Activated CD4-positive, alpha-beta T cell treated with anti-CD3 and anti-CD28 coated beads for 36 hours (primary cell): ENCODE data around the gene MGAT4C. TPM values are rescaled to one million over a fixed set of nuclear protein-coding genes. Genes with fewer than 3 reads are reported as not detected.

Experiments used
- ATAC-seq: fragments of 200-7000 bp; cut with Tn5 transposase; one replicate; pipeline ENCODE4 v1.10.0; 2021; ENCODE audit warnings: mild to moderate bottlenecking, moderate library complexity
- CTCF ChIA-PET: fragments of 350-600 bp; sonication (Branson Sonifier 250); formaldehyde crosslinking; loops from one replicate; lab custom pipeline; 2021; ENCODE audit warnings: antibody characterized with exemption; lab: Charles Lee
- POLR2A ChIA-PET: fragments of 350-600 bp; sonication (Branson Sonifier 250); formaldehyde crosslinking; loops from one replicate; lab custom pipeline; 2021; ENCODE audit warnings: antibody characterized with exemption, inconsistent platforms; lab: Charles Lee
- DNase-seq: peaks from one replicate; pipeline ENCODE4 v3.0.0-alpha.2; 2020
- H3K27ac Mint-ChIP-seq: one replicate; pipeline ENCODE4 v1.8.0; 2021; ENCODE audit warnings: mixed read lengths
- H3K27me3 Mint-ChIP-seq: one replicate; pipeline ENCODE4 v1.8.0; 2021; ENCODE audit warnings: mixed read lengths
- H3K36me3 Mint-ChIP-seq: one replicate; pipeline ENCODE4 v1.8.0; 2021; ENCODE audit warnings: low read depth, mixed read lengths
- H3K4me1 Mint-ChIP-seq: one replicate; pipeline ENCODE4 v1.8.0; 2021; ENCODE audit warnings: mixed read lengths
- H3K4me3 Mint-ChIP-seq: one replicate; pipeline ENCODE4 v1.8.0; 2021; ENCODE audit warnings: mild to moderate bottlenecking, moderate library complexity, mixed read lengths
- H3K9me3 Mint-ChIP-seq: one replicate; pipeline ENCODE4 v1.8.0; 2021; ENCODE audit warnings: low read depth, mixed read lengths
- intact Hi-C, 2 experiments: fragments of 100-400 bp; cut with DNase I in 1 of 2; cut with micrococcal nuclease in 1 of 2; formaldehyde crosslinking; loops; one replicate each; pipeline versions ENCODE4 v1.14.2 to v1.15.1; 2022 to 2024; cut with DNase I, micrococcal nuclease
- total RNA-seq, 2 experiments: library from RNA; stranded (reverse); gene quantifications; one replicate each; pipeline ENCODE4 v1.2.3, GENCODE V29; 2021

The MGAT4C gene
- total RNA-seq, 2 experiments from 2014 or later, result not detected

- Mint-ChIP-seq H3K27me3 (no peaks in the 10 kb centered on the region), H3K4me1 (no peaks in the 10 kb centered on the region), H3K4me3 (no peak overlapping the region), H3K27ac (no peak overlapping the region), H3K36me3 (peaks cover 1% of the 10 kb centered on the region), H3K9me3 (peaks cover 30% of the 10 kb centered on the region)
- DNase-seq (no peak), ATAC-seq (no peak)
- POLR2A ChIA-PET, result no interaction called here
- CTCF ChIA-PET, result no interaction called here
- intact Hi-C loops, result no loop called here
Observed at GRCh38 chr12:86042062-86042461, 214.1 kb downstream of the MGAT4C start.

DNA sequence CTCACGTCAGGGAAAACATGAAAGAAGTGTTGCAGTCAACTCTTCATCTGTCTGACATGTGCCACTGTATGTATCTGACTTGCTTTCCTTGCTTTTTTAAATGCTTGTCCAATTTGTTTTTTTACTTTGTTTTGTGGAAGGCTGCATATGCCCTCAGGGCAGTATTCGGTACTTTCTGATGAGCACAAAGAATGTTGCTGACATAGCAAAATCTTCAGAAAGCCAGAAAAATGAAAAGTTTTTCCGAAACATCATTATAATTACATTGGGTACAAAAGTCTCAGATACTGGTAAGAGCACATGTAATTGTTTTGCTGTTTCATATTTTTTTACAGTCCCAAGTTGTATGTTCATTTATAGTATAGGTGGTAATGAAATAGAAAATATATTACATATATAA is 237.8 kb downstream of the MGAT4C start:
- DNase-seq, result no peak
- Mint-ChIP-seq H3K27ac (no peak overlapping the region), H3K36me3 (no peaks in the 10 kb centered on the region), H3K4me1 (no peaks in the 10 kb centered on the region), H3K27me3 (no peaks in the 10 kb centered on the region), H3K9me3 (peaks cover 3% of the 10 kb centered on the region), H3K4me3 (no peak overlapping the region)
- ChIA-PET POLR2A (no interaction called here), CTCF (no interaction called here)
- intact Hi-C loops, result no loop called here
- ATAC-seq, result no peak

- no peak overlapping the region for H3K4me3 Mint-ChIP-seq
- peaks cover 1% of the 10 kb centered on the region for H3K9me3 Mint-ChIP-seq
Observed at GRCh38 chr12:86015026-86015425, 241.2 kb downstream of the MGAT4C start.

DNA sequence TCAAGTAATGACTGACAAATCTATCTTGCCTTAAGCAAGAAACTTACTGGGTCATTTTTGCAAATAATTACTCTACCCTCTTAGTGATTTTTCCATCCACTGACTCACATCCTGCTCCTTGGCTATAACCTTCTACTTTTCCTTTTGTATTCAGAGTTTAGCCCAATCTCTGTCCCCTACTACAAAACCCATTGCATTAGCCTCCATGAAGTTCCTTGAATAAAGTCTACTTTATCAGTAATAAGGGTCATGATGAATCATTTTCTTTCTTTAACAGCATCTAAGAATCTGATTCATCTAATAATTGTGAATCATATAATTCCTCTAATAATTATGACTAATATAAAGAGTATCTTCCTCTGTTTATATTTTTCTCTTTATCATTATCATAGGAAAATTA is 249.5 kb downstream of the MGAT4C start:
- intact Hi-C loops, result no loop called here
- ATAC-seq, result no peak
- no peaks in the 10 kb centered on the region for H3K27me3 Mint-ChIP-seq
- ChIA-PET POLR2A (no interaction called here), CTCF (no interaction called here)
- no peak overlapping the region for H3K27ac Mint-ChIP-seq
- no peaks in the 10 kb centered on the region for H3K4me1 Mint-ChIP-seq
- no peaks in the 10 kb centered on the region for H3K36me3 Mint-ChIP-seq
- no peak for DNase-seq
- H3K4me3 Mint-ChIP-seq, result no peak overlapping the region
- H3K9me3 Mint-ChIP-seq, result peaks cover 9% of the 10 kb centered on the region

More at GRCh38 chr12:86015026-86015425, 241.2 kb downstream of the MGAT4C start:
- ChIA-PET POLR2A (no interaction called here), CTCF (no interaction called here)
- no peaks in the 10 kb centered on the region for H3K27me3 Mint-ChIP-seq
- no peaks in the 10 kb centered on the region for H3K36me3 Mint-ChIP-seq
- ATAC-seq (no peak), DNase-seq (no peak)
- no peak overlapping the region for H3K27ac Mint-ChIP-seq
- intact Hi-C loops, result no loop called here
- H3K4me1 Mint-ChIP-seq, result no peaks in the 10 kb centered on the region

DNA sequence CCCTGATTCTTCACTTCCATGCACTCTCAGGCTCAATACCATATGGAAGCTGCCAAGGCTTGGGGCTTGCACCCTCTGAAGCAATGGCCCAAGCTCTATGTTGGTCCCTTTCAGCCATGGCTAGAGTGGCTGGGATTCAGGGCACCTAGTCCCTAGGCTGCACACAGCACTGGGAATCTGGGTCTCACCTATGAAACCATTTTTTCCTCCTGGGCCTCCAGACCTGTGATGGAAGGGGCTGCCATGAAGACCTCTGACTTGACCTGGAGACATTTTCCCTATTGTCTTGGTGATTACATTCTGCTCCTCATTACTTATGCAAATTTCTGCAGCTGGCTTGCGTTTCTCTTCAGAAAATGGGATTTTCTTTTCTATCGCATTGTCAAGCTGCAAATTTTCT is 258.1 kb downstream of the MGAT4C start:
- Mint-ChIP-seq H3K9me3 (peaks cover 31% of the 10 kb centered on the region), H3K27me3 (no peaks in the 10 kb centered on the region), H3K4me3 (no peak overlapping the region), H3K27ac (no peak overlapping the region), H3K36me3 (peaks cover 1% of the 10 kb centered on the region), H3K4me1 (no peaks in the 10 kb centered on the region)
- ATAC-seq (no peak), DNase-seq (no peak)
- intact Hi-C loops, result no loop called here
- POLR2A ChIA-PET, result no interaction called here
- CTCF ChIA-PET, result no interaction called here

DNA sequence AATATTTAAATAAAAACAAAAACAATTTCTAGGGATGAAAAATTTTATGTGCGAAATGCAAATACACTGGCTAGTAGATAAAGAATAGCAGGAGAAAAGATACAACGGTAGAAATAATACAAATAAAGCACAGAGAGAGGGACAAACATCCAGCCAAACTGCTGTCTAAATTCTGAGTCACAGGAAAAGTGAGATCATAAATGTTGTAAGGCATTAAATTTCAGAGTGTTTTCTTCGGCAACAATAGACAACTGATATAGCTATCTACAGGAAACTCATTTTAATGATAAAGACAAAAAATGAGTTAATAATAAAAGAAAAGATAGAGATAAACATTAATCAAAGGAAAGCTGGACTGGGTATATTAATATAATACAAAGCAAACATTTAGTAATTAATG is 259.9 kb downstream of the MGAT4C start:
- intact Hi-C loops, result no loop called here
- Mint-ChIP-seq H3K4me1 (no peaks in the 10 kb centered on the region), H3K27ac (no peak overlapping the region), H3K9me3 (peaks cover 35% of the 10 kb centered on the region), H3K36me3 (peaks cover 1% of the 10 kb centered on the region), H3K27me3 (no peaks in the 10 kb centered on the region), H3K4me3 (no peak overlapping the region)
- ATAC-seq (no peak), DNase-seq (no peak)
- CTCF ChIA-PET, result no interaction called here
- POLR2A ChIA-PET, result no interaction called here

GRCh38 chr12:85993746-85994145 is 262.4 kb downstream of the MGAT4C start:
- intact Hi-C loops, result no loop called here

GRCh38 chr12:85985996-85986395 is 270.2 kb downstream of the MGAT4C start:
- ChIA-PET CTCF (interaction anchor here (0.6 kb wide), 1 partner anchor 851 kb away, joined by 3 read pairs; no protein-coding TSS in a partner anchor), POLR2A (no interaction called here)
- Mint-ChIP-seq H3K4me3 (no peak overlapping the region), H3K27ac (no peak overlapping the region), H3K36me3 (no peaks in the 10 kb centered on the region), H3K27me3 (no peaks in the 10 kb centered on the region), H3K9me3 (peaks cover 2% of the 10 kb centered on the region), H3K4me1 (no peaks in the 10 kb centered on the region)
- ATAC-seq (no peak), DNase-seq (no peak)
- intact Hi-C loops, result no loop called here

More at GRCh38 chr12:85993746-85994145, 262.4 kb downstream of the MGAT4C start:
- Mint-ChIP-seq H3K27ac (no peak overlapping the region), H3K4me3 (no peak overlapping the region), H3K9me3 (peaks cover 31% of the 10 kb centered on the region), H3K4me1 (no peaks in the 10 kb centered on the region), H3K36me3 (peaks cover 1% of the 10 kb centered on the region), H3K27me3 (no peaks in the 10 kb centered on the region)
- DNase-seq, result no peak
- ChIA-PET POLR2A (no interaction called here), CTCF (no interaction called here)
- ATAC-seq, result no peak

DNA sequence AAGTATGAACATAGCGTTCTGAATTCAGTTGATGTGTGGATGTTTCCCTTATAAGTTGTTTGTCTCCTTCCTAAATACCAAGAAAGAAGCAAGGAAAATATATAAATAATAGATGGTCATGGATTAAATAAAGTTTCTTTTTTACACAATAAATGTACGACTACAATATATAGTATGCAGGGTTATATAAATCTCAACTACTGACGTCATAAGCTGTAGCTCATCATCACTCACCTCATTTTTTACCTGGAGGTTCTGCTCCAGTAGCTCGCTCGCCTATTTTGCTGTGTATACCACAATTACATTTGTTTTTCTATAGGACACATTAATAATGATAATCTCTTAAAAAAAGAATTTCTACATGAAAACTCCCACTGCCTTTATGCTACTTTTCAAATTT is 272.6 kb downstream of the MGAT4C start:
- intact Hi-C loops, result no loop called here
- Mint-ChIP-seq H3K4me1 (no peaks in the 10 kb centered on the region), H3K9me3 (no peaks in the 10 kb centered on the region), H3K4me3 (no peak overlapping the region), H3K36me3 (no peaks in the 10 kb centered on the region), H3K27me3 (no peaks in the 10 kb centered on the region), H3K27ac (no peak overlapping the region)
- ChIA-PET CTCF (no interaction called here), POLR2A (no interaction called here)
- no peak for DNase-seq
- no peak for ATAC-seq

DNA sequence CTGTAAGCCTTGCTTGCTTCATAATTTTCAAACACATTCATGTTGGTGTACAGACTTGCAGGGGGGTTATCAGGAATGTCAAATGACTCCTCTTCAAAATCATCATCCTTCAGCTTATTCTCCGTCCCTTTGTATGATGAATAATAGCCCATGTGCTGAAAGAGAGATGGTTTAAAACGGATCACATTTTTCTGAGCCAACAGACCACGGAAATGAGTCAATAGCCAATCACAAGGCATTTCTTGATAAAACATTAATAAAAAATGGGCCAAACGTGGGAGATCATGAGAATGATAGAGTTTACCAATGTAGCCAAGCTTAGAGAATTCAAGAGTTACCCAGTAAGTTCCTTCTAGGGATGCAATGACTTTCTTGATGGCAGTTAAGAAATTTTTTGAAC is 276.6 kb downstream of the MGAT4C start:
- ATAC-seq (no peak), DNase-seq (no peak)
- intact Hi-C loops, result no loop called here
- no peaks in the 10 kb centered on the region for H3K4me1 Mint-ChIP-seq
- H3K36me3 Mint-ChIP-seq, result no peaks in the 10 kb centered on the region
- H3K27me3 Mint-ChIP-seq, result no peaks in the 10 kb centered on the region
- H3K4me3 Mint-ChIP-seq, result no peak overlapping the region
- CTCF ChIA-PET, result no interaction called here
- H3K27ac Mint-ChIP-seq, result no peak overlapping the region
- H3K9me3 Mint-ChIP-seq, result no peaks in the 10 kb centered on the region
- POLR2A ChIA-PET, result no interaction called here

DNA sequence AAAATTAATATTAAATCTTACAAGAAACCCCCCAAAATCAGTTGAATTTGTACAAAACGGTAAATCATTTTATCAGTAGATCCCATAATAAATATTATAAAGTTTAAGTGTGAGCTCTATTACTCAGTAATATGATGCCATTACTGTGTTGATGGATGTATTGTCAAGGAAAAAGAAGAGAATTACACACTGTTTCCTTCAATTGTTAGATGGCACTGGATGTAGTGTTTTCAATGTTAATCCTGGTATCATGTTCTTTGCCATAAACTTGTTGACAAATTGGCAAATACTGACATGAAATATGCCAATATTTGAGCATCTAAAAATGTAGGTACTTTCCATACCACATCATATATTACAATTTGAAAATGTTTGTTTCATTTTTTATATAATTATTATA is 280.5 kb downstream of the MGAT4C start:
- H3K4me3 Mint-ChIP-seq, result no peak overlapping the region
- H3K27me3 Mint-ChIP-seq, result no peaks in the 10 kb centered on the region
- POLR2A ChIA-PET, result no interaction called here
- no peaks in the 10 kb centered on the region for H3K36me3 Mint-ChIP-seq
- CTCF ChIA-PET, result no interaction called here
- DNase-seq (no peak), ATAC-seq (no peak)
- H3K27ac Mint-ChIP-seq, result no peak overlapping the region
- H3K9me3 Mint-ChIP-seq, result no peaks in the 10 kb centered on the region
- intact Hi-C loops, result no loop called here
- H3K4me1 Mint-ChIP-seq, result no peaks in the 10 kb centered on the region

DNA sequence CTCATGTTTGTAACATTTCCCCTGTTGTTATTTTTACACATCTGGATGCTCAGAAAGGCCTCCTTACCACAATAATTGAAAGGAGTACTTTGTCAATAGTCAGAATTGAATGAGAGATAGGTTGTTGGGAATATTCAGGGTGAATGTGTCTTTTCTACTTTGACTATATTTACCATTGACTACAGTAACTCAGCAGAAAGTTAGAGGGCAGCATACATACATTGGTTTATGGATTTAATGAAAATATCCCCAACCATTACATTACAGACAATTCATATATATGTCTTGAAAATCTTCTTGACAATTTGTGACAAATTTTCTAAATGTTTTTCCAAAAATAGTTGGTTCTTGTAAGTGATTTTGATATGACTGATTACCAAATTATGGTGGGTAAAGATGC is 284.4 kb downstream of the MGAT4C start:
- no peaks in the 10 kb centered on the region for H3K9me3 Mint-ChIP-seq
- ATAC-seq, result no peak
- no peak overlapping the region for H3K4me3 Mint-ChIP-seq
- H3K27ac Mint-ChIP-seq, result no peak overlapping the region
- CTCF ChIA-PET, result no interaction called here
- no peaks in the 10 kb centered on the region for H3K27me3 Mint-ChIP-seq
- intact Hi-C loops, result no loop called here
- no peaks in the 10 kb centered on the region for H3K36me3 Mint-ChIP-seq
- no peaks in the 10 kb centered on the region for H3K4me1 Mint-ChIP-seq
- POLR2A ChIA-PET, result no interaction called here
- DNase-seq, result no peak

DNA sequence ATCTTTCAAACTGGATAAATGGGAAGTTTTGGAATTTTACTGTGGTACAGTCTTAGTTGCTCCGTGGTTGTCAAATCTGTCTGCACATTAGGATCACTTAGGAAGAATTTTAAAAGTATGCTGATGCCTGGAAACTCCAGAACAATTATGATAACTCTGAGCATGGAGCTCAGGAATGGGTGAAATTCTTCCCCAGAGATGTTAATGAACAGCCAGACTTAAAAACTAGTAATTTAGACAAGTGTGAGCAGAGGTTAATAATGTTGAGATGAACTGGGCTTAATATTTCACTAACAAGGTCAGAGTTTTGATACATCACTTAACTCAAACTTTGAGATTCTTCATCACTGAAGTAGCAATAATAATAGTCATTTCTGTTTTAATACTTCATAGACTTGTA is 287.6 kb downstream of the MGAT4C start:
- ATAC-seq (no peak), DNase-seq (no peak)
- ChIA-PET POLR2A (no interaction called here), CTCF (no interaction called here)
- H3K27ac Mint-ChIP-seq, result no peak overlapping the region
- no peaks in the 10 kb centered on the region for H3K9me3 Mint-ChIP-seq
- no peaks in the 10 kb centered on the region for H3K4me1 Mint-ChIP-seq
- H3K36me3 Mint-ChIP-seq, result no peaks in the 10 kb centered on the region
- H3K4me3 Mint-ChIP-seq, result no peak overlapping the region
- intact Hi-C loops, result no loop called here
- H3K27me3 Mint-ChIP-seq, result no peaks in the 10 kb centered on the region
